HG03457 (cell line): ENCODE data around the gene UNC5C.

Experiments used
- ATAC-seq: cut with Tn5 transposase; IDR thresholded peaks from one replicate; pipeline ENCODE4 v1.9.1; 2021; ENCODE audit warnings: moderate number of reproducible peaks; ENCODE audit not compliant: unreplicated experiment

Gene UNC5C

DNA sequence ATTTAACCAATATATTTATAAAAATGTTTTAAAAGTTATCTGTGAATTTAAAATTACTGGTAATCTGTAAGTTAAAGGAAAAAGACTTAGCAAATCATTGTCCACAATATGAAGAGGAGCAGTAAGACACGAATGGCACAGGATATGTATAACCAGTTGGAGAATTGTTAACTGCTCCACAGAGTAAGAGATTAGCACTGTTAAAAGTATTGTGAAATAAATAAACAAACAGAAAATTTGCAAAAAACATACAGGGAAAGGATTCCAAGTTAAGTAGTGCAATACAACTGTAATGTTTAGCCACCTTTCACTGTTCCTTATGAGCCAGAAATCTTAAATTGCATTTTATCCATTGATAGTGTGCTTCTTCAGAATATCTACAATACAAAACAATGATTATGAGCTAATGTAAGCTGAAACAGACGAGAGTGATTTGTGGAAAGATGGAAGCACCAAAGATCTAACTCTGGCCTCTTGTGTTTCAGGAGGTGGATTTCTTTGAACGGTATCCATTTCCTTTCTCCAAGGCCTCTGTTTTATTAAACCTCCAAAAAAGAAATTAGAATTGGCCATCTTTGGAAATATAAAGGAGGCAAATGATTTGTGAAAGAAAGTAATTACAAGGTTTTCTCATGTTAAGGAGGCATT lies 188.4 kb downstream of the UNC5C start:
- no peak for ATAC-seq

GRCh38 chr4:95358421-95358820 lies 190.4 kb downstream of the UNC5C start:
- ATAC-seq: no peak

DNA sequence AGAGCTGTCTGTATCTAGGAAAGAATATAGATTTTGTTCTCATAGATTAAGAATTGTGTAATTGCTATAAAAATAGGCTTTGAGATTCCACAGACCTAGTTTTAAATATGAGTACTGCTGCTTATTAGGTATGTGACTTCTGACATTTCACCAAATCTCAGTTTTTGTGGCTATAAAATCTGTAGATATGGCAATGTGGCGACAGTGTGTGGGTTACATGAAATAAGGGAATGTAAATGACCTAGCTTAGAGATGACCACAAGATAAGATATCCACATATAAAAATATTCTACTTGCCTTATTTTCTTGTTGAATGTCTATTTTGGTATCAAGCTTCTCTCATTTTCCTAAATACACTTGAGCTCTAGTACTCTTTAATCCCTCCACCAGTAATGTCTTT lies 193.8 kb downstream of the UNC5C start:
- no peak for ATAC-seq

- no peak for ATAC-seq
Observed at GRCh38 chr4:95348418-95348817, 200.4 kb downstream of the UNC5C start.

- no peak for ATAC-seq
Observed at GRCh38 chr4:95343235-95343634, 205.5 kb downstream of the UNC5C start.

- no peak for ATAC-seq
Observed at GRCh38 chr4:95340191-95340590, 208.6 kb downstream of the UNC5C start.

- ATAC-seq: no peak
Observed at GRCh38 chr4:95325665-95326064, 223.1 kb downstream of the UNC5C start.

- no peak for ATAC-seq
Observed at GRCh38 chr4:95319169-95319568, 229.6 kb downstream of the UNC5C start.

DNA sequence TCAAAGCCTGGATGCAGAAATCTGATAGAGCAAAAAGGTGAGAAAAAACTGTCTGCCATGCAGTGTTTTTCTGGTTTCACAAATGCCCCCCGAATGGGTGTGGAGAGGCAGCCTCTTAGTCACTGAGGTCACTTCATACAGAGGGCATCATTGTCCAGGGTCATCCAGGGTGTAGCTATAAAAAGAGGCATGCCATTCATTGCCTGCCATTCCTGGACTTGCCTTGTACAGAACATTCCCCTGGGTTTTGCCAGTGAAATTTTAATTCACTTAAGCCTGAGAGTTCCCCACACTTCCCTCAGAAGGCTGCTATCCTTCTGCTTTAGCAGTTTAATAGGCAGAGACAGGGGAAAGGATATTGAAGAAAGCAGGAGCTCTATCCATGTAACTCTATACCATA lies 230.3 kb downstream of the UNC5C start:
- ATAC-seq: no peak

GRCh38 chr4:95318044-95318443 lies 230.7 kb downstream of the UNC5C start:
- no peak for ATAC-seq

GRCh38 chr4:95317085-95317793 lies 231.5 kb downstream of the UNC5C start:
- no peak for ATAC-seq

DNA sequence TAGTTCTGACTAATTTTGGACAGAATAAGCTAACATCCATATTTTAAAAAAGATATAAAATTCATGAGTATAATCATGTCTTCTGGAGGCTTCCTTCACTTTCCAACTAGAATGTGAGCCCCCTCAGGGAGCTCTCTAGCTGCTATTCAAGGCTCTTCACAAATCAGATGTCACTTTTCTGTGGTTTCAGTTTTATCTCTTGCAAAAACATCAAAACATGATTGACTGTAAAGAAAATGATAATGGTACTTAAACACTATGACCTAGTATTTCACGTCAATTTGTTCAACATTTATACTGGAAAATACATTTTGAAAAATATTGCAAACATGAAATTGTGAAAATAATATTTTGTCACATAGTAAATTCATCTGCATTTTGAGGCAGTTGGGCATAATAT lies 234.2 kb downstream of the UNC5C start:
- ATAC-seq: no peak

- ATAC-seq: no peak
Observed at GRCh38 chr4:95304898-95305297, 243.9 kb downstream of the UNC5C start.

DNA sequence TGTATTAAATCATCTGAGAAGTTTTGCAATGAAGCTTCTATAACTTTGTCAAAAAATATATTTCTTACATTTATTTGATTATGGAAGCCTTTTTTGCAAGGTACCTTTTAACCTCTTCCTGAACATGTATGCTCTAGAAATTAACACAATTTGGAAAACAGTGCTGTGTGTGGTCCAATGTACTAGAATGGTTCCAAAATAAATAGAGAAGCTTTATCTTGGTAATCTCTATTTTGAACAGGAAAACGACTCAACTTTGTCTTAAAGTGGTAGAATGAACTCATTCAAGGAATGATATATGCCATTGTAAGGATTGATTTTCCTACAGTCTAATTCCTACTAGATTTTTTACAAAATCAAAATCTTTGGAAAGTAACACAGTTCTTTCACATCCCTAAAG lies 248.5 kb downstream of the UNC5C start:
- ATAC-seq: no peak

DNA sequence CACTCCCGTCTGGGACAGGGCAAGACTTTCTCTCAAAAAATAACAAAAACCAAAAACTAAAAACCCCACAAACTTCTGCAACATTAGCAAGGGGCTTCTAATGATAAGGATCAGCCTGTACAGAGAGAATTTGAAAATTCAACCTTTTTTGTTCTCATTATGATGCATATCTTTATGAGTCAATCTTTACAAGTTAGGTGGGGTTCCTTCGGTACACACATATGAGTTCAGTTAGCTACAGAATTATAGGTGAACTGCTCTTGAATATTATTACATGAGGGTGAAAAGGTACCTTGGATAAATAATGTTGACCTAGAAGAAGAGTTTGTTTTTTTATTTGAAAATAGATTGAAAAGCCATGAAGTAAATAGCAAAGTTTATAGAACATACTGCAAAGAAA lies 252.7 kb downstream of the UNC5C start:
- no peak for ATAC-seq

DNA sequence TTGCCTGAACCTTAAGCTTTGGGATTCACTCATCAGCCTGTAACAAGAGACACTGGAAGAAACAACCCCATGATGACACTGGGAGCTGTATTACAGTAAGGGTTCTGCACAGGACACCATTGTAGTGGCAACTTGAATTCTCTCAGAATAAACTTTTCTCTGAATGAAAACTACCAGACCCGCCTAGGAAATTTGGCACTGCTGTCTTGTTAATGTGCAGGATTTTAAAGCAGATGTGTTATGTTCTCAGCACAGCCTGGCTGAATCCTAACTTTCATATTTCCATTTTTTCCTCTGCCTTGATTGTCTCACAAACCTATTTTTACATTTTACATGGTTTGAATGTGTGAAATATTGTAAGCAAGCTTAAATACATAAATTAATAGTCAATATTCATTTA lies 253.6 kb downstream of the UNC5C start:
- ATAC-seq: no peak

DNA sequence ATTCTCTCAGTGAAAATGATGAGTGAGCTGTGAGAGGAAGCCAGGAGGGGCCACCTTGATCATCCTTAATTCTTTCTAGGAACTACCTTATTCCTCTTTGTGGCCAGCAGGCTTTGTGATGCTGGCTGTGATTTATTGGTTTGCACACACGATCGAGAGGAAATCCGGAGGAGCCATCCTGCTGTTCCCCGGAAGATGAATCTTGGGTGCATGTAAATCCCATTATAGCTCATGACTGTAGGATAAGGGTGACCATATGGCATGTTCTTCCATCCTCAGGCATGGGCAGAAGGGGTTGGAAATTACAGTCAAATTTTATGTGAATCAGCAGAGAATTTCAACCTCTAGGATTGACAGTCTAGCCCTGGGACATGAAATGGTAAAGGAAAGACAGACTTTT lies 254.5 kb downstream of the UNC5C start:
- no peak for ATAC-seq

DNA sequence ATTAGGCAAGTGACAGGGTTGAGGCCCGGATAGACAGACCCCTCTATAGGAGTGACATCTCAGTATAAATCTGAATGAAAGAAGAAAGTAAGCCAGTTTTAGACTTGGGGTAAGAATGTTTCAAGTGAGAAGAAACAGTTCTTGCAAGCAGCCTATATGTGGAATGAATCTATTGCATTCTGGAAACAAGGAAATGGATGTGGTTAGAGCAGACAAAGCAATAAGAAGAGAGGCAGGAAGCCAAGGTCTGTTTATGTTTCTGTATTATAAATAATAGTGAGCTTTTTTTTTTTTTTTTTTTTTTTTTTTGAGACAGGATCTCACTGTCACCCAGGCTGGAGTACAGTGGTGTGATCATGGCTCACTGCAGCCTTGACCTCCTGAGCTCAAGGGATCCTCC lies 255.8 kb downstream of the UNC5C start:
- no peak for ATAC-seq

- no peak for ATAC-seq
Observed at GRCh38 chr4:95290702-95291101, 258.1 kb downstream of the UNC5C start.

DNA sequence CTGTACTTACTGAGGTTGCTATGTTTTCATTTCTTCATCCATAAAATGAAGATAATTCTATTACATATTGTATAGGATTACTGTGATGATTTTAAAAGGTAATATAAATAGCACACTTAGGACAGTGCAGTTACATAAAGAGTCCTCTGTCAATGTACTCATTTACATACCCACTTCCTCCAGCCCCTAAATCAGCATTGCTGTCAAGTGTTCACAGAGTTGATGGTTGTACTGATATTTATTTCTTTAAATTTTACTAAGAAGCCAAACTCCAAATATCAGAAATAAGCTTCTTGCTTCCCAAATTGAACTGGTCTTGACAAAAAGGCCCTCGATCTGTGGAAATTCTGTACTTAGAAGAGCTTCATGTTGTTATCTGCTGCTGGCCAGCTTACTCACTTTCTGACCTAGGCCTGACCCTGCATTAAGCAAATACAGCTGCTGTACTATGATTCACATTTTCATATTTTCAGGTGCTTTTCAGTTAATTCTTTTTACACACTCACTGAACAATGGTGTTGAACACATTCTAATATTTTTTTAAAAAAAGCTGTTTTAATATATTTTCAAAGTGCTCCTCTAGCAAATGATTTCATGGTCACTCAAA lies 259.6 kb downstream of the UNC5C start:
- no peak for ATAC-seq

DNA sequence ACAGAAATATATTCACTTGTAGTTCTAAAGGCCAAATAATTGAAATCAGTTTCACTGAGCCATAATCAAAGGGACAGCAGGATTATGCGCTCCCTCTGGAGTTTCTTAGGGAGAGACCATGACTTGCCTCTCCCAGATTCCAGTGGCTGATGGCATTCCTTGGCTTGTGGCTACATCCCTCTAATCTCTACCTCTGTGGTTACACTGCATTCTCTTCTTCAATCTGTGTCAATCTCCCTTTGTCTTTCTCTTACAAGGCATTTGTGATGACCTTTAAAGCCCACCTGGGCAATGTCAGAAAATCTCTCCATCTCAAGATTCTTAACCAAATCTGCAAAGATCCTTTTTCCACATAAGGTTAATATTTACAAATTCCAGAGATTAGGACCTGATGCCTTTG lies 260.2 kb downstream of the UNC5C start:
- no peak for ATAC-seq

- ATAC-seq: no peak
Observed at GRCh38 chr4:95285797-95286196, 263.0 kb downstream of the UNC5C start.
